ENCODE results near the gene PXDN.
"Not testable (repeated sequence)": the region's sequence is repeated elsewhere in the genome, so short reads cannot be mapped to it uniquely, and the experiment has no call there.

The PXDN gene

DNA sequence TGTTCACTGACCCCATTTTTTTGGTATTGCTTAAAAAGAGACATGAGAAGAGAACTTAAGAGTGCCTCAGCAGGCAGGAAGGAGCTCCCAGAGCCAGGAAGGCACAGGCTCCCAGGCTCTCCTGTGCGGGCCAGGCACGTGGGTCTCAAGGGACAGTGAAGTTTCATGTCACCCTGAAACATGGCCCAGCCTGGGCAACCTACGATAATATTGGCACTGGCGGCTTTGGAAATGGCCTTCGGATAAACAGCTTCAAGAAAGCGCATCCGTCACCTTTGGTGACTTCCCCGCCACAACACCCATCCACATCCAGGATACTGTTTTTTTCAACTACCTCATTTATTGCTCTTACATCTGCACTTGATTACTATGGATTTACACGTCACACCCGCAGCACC lies 30.5 kb downstream of the PXDN start:
- TF ChIP-seq, protein P1, sequence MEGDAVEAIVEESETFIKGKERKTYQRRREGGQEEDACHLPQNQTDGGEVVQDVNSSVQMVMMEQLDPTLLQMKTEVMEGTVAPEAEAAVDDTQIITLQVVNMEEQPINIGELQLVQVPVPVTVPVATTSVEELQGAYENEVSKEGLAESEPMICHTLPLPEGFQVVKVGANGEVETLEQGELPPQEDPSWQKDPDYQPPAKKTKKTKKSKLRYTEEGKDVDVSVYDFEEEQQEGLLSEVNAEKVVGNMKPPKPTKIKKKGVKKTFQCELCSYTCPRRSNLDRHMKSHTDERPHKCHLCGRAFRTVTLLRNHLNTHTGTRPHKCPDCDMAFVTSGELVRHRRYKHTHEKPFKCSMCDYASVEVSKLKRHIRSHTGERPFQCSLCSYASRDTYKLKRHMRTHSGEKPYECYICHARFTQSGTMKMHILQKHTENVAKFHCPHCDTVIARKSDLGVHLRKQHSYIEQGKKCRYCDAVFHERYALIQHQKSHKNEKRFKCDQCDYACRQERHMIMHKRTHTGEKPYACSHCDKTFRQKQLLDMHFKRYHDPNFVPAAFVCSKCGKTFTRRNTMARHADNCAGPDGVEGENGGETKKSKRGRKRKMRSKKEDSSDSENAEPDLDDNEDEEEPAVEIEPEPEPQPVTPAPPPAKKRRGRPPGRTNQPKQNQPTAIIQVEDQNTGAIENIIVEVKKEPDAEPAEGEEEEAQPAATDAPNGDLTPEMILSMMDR (conservative IDR thresholded peaks at IDR 0.05), result no peak
- TF ChIP-seq ZFX (IDR thresholded peaks at IDR 0.05), result no peak
- no peak overlapping the region for H3K27ac ChIP-seq

DNA sequence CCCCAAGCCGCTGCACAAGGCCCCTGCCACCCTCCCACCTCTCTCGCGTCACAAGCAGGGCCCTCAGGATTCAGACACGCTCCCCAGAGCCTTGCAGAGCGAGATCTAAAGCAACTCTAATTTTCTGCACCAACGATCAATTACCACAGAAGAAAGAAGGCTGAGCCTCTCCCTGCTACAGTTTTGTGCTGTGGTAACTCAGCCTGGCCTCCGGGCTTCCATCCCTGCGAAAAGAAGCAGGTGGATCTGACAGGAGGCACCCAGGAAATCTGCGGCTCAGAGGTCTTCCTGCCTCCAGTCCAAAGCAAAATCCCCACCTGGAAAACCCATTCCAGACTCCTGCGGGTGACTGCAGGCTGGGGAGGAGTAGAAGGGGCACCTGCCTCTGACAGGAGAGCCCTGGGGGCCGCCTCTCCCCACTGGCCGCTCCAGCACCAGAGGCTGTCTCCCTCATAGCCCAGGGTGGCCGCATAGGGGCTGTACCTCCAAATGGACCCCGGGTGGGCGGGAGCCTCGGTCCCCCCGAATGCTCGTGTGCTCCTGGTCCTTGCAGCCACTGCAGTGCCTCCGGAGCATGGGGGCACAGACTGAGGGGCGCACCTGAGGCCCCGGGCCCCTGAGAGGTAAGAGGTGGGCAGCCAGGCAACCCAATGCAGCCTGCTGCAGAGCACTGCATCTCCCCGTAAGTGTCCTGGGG lies 31.0 kb downstream of the PXDN start:
- TF ChIP-seq ZFX (IDR thresholded peaks at IDR 0.05), result no peak
- TF ChIP-seq, protein P1 (conservative IDR thresholded peaks at IDR 0.05), result no peak
- H3K27ac ChIP-seq, result no peak overlapping the region

DNA sequence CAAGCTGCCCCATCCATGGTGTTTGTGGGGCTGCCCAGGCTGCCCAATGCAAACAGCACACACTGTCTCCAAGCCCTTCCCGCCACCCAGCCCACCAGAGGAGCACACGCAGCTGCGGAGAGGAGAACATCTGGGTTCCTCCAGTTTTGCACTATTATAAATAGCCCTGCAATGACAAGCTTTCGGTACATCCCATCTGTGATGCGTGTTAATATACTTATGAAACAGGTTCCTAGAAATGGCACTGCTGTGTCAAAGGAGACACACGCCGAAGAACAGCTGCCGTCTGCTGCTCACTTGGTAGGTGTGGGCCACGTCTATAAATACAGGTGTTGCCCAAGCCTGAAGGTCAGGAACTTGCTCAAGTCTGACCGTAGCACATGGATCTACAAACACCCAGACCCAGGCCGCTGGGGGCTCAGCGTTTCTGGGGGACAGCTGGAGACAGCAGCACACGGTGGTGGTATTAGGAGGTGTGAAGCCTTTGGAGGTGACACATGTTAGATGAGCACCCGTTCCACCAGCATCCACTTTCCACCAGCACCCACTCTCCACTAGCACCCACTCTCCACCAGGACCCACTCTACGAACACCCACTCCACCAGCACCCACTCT lies 34.3 kb downstream of the PXDN start:
- no peak for TF ChIP-seq ZFX (IDR thresholded peaks at IDR 0.05)
- TF ChIP-seq, protein P1 (conservative IDR thresholded peaks at IDR 0.05), result no peak
- no peak overlapping the region for H3K27ac ChIP-seq

DNA sequence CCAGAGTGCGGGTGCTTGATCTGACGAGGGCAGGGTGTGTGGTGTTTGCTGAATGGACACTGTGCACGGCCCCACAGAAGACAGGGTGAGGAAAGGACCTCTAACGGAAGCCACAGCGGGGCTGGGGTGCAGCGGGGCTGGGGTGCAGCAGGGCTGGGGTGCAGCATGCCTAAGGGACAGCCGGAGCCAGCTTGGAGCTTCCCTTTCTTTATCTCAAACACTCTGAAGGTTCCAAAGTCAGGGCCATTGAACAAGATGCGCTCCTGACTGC lies 35.0 kb downstream of the PXDN start:
- no peak overlapping the region for H3K27ac ChIP-seq
- TF ChIP-seq, protein P1 (conservative IDR thresholded peaks at IDR 0.05), result no peak
- no peak for TF ChIP-seq ZFX (IDR thresholded peaks at IDR 0.05)

DNA sequence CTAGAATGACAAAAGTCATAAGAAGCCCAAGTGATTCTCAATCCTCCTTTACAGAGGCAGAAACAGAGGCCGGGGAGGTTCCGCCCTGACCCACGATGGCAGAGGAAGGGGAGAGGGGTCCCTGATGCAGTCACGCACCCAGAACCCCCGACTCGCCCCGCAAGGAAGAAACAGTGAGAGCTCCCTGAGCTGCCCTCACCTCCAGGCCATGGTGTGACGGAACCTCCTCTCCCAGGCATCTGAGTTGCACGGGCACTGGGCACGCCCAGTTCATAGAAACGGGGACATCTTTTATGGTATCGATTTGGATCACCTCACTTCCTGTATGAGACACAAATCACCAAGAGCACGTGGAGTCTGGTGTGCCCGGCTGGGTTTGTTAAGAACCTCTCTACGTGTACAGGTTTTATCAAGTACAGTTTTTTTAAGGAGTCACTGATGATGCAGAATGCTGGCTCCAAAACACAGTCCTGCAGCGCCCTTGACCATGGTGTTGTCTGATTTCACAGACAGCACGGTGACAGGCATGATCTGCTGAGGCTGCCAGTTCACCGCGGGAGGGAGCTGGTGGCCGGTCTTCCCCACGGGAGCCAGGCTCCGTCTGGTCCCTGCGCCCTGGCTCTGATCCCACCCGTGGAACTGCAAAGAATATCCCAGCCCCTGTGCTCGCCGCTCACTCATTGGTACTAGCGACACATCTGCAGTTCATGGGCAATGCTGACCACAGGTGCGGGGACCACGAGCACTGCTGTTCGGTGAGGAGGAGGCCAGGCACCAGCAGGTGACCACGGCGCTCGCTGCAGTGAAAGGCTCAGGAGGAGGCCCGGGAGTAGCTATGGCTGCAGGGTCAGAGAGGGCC lies 35.6 kb downstream of the PXDN start:
- TF ChIP-seq ZFX (IDR thresholded peaks at IDR 0.05), result no peak
- TF ChIP-seq, protein P1 (conservative IDR thresholded peaks at IDR 0.05), result no peak
- peak overlapping the region; percentile 63 for H3K27ac ChIP-seq

DNA sequence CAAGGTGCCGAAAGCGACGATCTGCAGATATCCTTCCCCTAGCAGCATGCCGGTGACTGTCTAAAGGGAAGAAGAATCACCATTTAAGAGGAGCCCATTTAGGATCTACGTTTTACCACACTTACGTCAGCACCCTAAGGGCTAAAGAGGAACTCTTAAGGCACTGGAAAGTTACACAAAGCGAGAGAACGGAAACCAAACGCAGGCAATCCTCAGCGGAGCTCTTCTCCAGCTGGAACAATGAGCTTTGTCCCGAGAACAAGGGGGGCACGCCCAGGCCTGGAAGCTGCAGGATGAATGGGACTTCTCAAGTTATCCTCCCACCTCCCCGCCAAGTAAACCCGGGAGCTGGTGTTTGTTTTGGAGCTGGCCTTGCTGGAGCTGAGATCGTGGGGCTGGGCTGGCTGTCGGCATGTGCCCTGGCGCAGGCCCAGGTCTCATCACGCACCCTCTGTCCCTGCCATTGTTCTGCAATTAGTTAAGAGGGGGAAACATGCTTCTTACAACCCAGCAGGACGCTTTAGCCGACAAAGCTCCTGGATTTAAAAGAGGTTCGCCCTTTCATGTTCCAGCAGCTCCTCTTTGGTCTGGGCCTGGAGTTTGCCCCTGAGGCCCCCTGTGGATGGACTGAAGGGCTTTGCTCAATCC lies 36.4 kb downstream of the PXDN start:
- H3K27ac ChIP-seq, result peak overlapping the region; percentile 63
- TF ChIP-seq ZFX (IDR thresholded peaks at IDR 0.05), result no peak
- TF ChIP-seq, protein P1 (conservative IDR thresholded peaks at IDR 0.05), result no peak

DNA sequence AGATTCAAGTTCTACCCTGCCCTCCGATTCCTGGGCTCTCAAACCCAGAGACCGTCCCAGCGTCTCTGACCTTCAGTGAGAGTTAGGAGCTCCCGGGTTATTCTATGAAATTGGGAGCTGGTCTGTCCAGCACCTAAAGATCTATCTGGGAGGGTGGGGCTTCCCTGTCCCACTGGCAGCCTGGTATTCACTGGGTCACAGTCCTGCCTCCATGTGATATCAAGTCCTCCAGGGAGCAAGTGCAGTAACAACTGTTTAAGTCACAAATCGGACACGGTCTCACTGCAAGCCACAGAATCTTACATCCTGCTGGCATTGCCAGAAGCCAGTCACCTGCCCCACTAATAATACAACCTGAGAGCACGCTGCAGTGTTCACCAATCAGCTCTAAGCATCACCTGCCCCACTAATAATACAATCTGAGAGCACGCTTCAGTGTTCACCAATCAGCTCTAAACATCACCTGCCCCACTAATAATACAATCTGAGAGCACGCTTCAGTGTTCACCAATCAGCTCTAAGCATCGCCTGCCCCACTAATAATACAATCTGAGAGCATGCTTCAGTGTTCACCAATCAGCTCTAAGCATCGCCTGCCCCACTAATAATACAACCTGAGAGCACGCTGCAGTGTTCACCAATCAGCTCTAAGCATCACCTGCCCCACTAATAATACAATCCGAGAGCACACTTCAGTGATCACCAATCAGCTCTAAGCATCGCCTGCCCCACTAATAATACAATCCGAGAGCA lies 38.0 kb downstream of the PXDN start:
- H3K27ac ChIP-seq, result not testable (repeated sequence)

Measured in C4-2B (cell line).